ENCODE data around the gene MKS1.

DNA sequence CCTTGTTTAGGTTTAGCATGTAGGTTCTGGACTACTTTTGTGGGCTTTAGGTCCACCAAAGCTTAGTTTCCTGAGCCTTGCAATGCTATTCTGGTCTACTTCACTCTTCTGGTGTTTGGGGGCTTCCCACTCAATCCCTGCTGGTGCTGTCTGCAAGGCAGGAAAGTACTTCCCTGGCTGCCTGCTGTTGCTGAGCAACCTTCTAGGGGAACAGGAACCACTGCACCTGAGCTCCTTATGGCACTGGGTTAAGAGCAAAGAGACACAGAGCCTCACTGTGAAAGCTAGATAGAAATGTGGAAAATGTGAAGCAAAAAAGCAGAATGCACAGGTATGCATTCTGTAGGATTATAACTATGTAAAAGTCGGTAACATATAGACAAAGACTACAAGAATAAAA, 44.7 kb upstream of the MKS1 start:
- TF ChIP-seq CTCF (IDR thresholded peaks at IDR 0.05) (no peak), REST (IDR thresholded peaks at IDR 0.05; ENCODE audit: insufficient read depth in 1 of 2, low read depth in 2 of 2, low read length in 1 of 2) (no peak), SIN3A (IDR thresholded peaks at IDR 0.05; ENCODE audit: borderline replicate concordance, insufficient read depth, low read depth, low read length) (no peak), TCF7L2 (IDR thresholded peaks at IDR 0.05; ENCODE audit: low read depth, low read length) (no peak)
